Mucosa of rectum (tissue), 2 donors: ENCODE results near the gene FGB.
"Not testable (repeated sequence)": the region's sequence is repeated elsewhere in the genome, so short reads cannot be mapped to it uniquely, and the experiment has no call there.

ENCODE experiments used
- H3K27ac ChIP-seq, 2 donors: one replicate each; pipeline ENCODE4 v1.7.0; 2013; ENCODE audit warnings: inconsistent platforms in 2 of 2, low read depth in 2 of 2, low read length in 2 of 2
- H3K27me3 ChIP-seq, 2 donors: one replicate each; pipeline ENCODE4 v1.7.0; 2013; ENCODE audit warnings: low read length in 2 of 2; ENCODE audit not compliant: control insufficient read depth in 2 of 2, insufficient read depth in 2 of 2
- H3K36me3 ChIP-seq, 2 donors: one replicate each; pipeline ENCODE4 v1.7.0; 2013; ENCODE audit warnings: low read length in 2 of 2; ENCODE audit not compliant: control insufficient read depth in 2 of 2, insufficient read depth in 2 of 2
- H3K4me1 ChIP-seq, 2 donors: one replicate each; pipeline ENCODE4 v1.7.0; 2013; ENCODE audit warnings: low read length in 2 of 2, mild to moderate bottlenecking in 1 of 2; ENCODE audit not compliant: control insufficient read depth in 2 of 2, insufficient read depth in 2 of 2
- H3K4me3 ChIP-seq, 2 donors: one replicate each; pipeline ENCODE4 v1.7.0; 2013; ENCODE audit warnings: low read length in 2 of 2
- H3K9ac ChIP-seq, 2 donors: one replicate each; pipeline ENCODE4 v1.7.0; 2013; ENCODE audit warnings: low read length in 2 of 2, low read depth in 1 of 2, mild to moderate bottlenecking in 1 of 2
- H3K9me3 ChIP-seq, 2 donors: one replicate each; pipeline ENCODE4 v1.7.0; 2013; ENCODE audit warnings: low read length in 2 of 2; ENCODE audit not compliant: control insufficient read depth in 2 of 2
- donor health status: healthy.
- donor health status: Normal muscosa, but diverticular disease.

FGB gene

DNA sequence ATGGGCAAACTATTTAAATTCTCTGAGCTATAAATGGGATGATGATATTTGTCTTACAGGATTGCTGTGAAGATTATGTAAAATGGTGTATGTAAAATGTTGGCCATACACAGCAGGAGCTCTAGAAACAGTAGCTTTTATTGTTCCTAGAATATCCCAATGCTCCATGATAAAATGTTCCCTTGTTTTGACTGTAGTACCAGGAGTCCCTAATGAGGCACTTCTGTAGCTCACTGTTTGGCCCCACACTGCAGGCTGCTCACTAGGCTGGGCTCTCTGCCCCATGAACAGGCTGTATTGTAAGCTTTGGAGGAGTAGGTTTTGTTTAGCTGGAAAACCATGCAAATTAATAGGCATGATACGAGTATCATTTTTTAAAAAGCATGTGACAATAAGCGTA lies 31.1 kb downstream of the FGB start:
- no peaks in the 10 kb centered on the region for H3K4me1 ChIP-seq
- no peaks in the 10 kb centered on the region for H3K9me3 ChIP-seq
- no peak overlapping the region for H3K4me3 ChIP-seq
- H3K36me3 ChIP-seq, result no peaks in the 10 kb centered on the region
- no peak overlapping the region for H3K27ac ChIP-seq
- H3K27me3 ChIP-seq, result no peaks in the 10 kb centered on the region
- no peak overlapping the region for H3K9ac ChIP-seq

DNA sequence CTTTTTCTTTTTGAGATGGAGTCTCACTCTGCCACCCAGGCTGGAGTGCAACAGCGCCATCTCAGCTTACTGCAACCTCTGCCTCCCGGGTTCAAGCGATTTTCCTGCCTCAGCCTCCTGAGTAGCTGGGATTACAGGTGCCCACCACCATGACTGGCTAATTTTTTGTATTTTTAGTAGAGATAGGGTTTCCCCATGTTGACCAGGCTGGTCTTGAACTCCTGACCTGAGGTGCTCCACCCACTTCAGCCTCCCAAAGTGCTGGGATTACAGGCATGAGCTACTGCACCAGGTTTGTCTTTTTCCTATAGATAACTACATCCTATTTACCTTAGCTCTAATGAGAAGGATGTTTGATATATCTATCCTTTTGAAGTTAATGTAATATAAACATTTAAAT lies 31.5 kb downstream of the FGB start:
- not testable (repeated sequence) for H3K4me3 ChIP-seq, H3K27ac ChIP-seq, H3K36me3 ChIP-seq, H3K9me3 ChIP-seq, H3K4me1 ChIP-seq, H3K27me3 ChIP-seq, H3K9ac ChIP-seq

DNA sequence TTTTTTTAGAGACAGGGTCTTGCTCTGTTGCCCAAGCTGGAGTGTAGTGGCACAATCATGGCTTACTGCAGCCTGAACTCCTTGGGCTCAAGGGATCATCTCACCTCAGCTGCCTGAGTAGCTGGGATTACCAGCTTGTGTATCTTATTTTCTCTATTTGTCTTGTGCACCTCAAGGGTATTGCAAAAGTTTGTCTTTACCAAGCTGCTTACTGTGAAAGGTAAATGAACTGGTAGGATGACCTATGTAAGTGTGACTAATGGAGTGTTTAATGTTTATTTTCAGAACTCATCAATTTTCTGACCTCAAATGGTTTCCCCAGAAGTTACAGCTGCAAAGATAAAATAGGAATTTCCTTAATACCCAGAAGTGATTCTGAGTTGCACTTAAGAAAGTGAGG lies 33.0 kb downstream of the FGB start:
- Histone ChIP-seq H3K27ac (no peak overlapping the region), H3K27me3 (no peaks in the 10 kb centered on the region), H3K9me3 (no peaks in the 10 kb centered on the region), H3K4me3 (no peak overlapping the region), H3K4me1 (no peaks in the 10 kb centered on the region), H3K36me3 (no peaks in the 10 kb centered on the region), H3K9ac (no peak overlapping the region)

DNA sequence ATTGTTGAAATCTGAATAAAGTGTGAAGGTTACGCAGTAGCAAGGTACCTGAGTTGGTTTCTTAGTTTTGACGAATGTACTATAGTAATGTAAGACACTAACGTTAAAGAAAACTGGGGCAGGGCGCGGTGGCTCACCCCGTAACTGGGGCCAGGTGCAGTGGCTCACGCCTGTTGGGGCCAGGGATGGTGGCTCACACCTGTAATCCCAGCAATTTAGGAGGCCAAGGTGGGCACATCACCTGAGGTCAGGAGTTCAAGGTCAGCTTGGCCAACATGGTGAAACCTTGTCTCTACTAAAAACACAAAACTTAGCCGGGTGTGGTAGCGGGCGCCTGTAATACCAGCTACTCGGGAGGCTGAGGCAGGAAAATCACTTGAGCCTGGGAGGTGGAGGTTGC lies 34.5 kb downstream of the FGB start:
- not testable (repeated sequence) for H3K4me3 ChIP-seq, H3K27ac ChIP-seq, H3K27me3 ChIP-seq, H3K9ac ChIP-seq, H3K36me3 ChIP-seq, H3K9me3 ChIP-seq, H3K4me1 ChIP-seq

DNA sequence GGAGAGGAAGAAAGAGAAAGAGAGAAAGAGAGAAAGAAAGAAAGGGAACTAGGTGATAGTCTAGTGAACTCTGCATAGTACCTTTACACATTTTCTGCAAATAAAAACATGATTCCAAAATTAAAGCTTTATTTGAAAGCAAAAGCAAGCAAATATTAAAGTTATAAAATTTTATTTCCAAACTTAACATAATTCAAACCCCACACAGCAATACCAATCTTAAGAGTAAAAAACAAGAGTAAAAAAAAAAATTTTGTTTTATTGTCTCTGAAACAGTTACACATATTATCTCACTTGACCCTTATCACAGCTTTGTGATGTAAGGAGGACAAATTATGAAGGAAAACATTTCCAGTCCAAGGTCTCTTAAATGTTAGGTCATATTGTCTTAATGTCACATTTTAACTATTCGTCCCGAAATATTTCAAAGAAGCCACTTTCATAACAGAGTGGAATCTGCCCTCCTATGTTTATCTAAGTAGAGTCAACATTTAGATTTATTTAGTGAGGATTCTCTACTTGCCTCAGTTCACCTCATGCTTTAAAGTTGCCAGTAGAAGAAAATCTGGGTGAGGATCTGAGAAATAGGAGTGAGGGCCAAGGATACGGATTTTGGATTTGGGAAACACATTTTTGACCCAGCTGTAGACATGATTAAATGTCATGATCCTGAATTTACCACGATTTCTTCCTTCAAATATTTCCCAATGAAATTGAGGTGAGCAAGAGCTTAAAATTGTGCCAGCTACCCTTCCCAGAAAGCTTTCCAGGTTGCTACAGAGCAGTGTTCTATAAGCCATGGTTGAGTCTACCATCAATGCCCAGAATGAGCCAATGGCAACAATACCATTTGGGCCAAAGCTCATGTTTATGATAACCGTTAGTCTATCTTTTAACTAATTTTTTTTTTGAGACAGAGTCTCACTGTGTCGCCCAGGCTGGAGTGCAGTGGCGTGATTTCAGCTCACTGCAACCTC lies 35.3 kb downstream of the FGB start:
- Histone ChIP-seq H3K4me3 (no peak overlapping the region), H3K4me1 (no peaks in the 10 kb centered on the region), H3K27ac (no peak overlapping the region), H3K9me3 (no peaks in the 10 kb centered on the region), H3K36me3 (no peaks in the 10 kb centered on the region), H3K9ac (no peak overlapping the region), H3K27me3 (no peaks in the 10 kb centered on the region)

DNA sequence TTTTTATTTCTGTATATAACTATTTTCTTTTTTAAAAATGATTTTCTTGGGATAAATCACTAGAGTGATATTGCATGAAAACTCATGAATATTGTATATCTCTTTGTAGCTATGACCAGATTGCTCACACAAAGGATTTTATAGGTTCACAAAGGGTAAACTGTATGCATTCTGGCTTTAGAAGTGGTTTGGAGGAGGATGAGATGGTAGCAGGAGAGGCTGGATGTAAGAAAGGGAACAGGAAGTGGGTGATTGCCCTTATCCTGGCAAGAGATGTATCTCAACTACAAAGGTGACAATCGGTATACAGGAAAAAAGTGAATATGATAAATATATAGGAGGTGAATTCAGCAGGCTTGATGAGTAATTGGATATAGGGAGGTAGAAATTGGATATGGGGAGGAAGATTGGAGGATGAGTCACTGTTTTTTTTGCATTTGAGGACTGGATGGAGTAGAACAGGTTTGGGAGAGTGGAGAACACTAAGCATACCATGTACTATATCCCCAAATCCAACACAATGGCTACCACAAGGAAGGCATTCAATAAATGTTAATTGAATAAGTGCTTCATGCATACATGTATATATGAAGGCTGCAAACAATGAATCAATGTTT lies 39.7 kb downstream of the FGB start:
- Histone ChIP-seq H3K4me3 (no peak overlapping the region), H3K27me3 (no peaks in the 10 kb centered on the region), H3K9me3 (no peaks in the 10 kb centered on the region), H3K36me3 (no peaks in the 10 kb centered on the region), H3K9ac (no peak overlapping the region), H3K4me1 (no peaks in the 10 kb centered on the region), H3K27ac (no peak overlapping the region)

DNA sequence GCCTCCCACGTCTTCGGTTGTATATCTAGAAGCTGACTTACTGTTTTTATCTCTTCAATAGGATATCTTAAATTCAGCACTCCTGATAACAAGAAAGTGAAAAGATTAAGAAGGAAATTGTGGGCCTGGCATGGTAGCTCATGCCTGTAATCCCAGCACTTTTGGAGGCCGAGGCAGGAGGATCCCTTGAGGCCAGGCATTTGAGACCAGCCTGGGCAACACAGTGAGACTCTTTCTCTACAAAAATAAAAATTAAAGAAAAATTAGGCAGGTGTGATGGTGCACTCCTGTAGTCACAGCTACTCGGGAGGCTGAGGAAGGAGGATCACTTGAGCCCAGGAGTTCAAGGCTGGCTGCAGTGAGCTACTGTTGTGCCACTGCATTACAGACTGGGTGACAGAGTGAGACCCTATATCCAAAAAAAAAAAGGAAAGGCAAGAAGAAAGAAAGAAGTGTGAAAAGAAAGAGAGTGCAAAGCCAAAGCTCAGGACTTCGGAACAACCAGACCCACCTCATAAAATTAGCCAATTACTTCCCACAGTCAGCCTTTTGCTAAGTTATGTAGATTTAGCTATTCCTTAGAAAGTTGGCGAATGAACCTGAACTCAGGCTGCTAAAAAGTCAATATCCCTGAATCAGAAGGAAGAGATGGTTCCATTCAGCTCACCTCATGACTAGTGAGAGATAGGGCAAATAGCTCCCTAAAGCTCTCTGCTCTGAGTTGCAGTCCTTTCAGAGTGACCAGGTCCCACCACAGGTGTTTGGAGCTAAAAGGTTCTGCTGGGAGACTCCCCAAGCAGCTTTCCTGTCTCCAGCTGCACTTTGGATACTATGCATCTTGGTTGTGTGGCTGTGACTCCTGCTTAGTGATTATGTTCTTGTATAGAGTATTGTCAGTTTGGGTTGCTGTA lies 40.5 kb downstream of the FGB start:
- Histone ChIP-seq H3K9ac (no peak overlapping the region), H3K9me3 (no peaks in the 10 kb centered on the region), H3K4me3 (no peak overlapping the region), H3K4me1 (no peaks in the 10 kb centered on the region), H3K27me3 (no peaks in the 10 kb centered on the region), H3K36me3 (no peaks in the 10 kb centered on the region), H3K27ac (no peak overlapping the region)

DNA sequence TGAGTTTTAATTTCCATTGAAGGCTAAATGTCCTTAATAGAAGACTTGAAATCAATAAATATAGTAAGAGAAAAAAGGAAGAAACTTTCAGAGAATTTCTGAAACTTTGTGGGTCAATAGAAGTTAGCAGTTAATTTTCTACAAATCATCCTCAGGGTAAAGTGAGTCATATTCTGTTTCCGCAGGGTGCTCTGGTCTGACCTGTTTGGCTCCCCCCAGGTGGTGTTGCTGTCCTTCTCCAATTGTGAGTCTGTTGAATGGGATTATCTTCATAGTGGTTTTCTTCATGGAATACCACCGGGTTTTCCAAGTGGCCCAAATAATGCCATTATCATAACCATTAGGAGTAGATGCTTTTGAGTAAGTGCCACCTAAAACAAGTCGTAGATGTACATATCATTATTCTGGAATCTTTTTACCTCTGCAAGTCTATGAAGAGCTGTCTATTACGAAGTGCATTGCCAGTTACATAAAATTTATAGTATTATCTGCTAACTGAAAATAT lies 41.9 kb downstream of the FGB start:
- no peak overlapping the region for H3K4me3 ChIP-seq
- H3K27me3 ChIP-seq, result no peaks in the 10 kb centered on the region
- no peaks in the 10 kb centered on the region for H3K36me3 ChIP-seq
- no peaks in the 10 kb centered on the region for H3K9me3 ChIP-seq
- H3K9ac ChIP-seq, result no peak overlapping the region
- no peak overlapping the region for H3K27ac ChIP-seq
- no peaks in the 10 kb centered on the region for H3K4me1 ChIP-seq

DNA sequence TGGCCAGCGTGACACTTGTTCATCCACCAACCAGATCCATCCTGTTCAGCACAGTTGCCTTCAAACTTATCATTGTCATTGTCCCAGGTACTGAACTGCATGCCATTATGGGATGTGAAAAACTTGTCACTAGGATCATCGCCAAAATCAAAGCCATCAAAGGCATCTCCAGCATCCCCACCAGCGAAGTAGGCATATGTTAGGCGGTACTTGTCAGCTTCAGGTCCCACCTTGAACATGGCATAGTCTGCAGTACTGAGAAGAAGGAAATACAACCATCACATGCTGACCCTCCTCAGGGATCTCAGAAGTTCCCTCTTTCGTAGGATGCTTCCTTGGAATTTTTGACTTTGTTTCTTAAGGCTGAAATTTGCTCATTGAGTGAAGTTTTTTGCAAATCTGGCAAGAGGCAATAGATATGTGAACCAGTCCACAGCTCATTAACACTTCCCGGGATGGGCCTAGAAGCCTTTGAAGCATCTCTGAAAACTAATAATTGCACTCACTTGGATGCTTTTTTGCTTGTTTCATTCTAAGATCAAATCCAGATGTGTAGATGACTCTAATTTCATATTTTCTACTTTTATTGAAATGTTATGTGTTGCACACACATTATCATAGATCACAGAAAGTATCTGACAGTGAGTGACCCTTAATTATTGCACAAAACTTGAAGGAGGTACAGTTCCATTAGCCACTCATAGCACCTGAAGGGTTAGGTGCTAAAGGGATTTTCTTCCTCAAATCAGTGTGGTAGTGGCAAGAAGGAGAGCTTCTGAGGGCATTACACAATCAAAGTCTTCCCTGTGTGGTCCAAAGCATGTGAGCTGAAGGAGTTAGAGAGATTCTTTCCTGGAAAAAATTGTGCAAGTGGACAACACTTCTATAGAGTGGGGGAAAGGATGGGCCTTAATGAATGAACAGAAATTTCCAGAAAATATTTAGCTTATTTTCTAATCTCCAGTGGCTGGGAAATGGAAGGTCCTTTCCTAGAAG lies 44.2 kb downstream of the FGB start:
- no peak overlapping the region for H3K4me3 ChIP-seq
- no peak overlapping the region for H3K27ac ChIP-seq
- no peak overlapping the region for H3K9ac ChIP-seq
- H3K27me3 ChIP-seq, result no peaks in the 10 kb centered on the region
- H3K9me3 ChIP-seq, result no peaks in the 10 kb centered on the region
- H3K4me1 ChIP-seq, result no peaks in the 10 kb centered on the region
- H3K36me3 ChIP-seq, result no peaks in the 10 kb centered on the region
